ENCODE measurements around the gene CCDC158. TPM values are rescaled to one million over a fixed set of nuclear protein-coding genes. Genes with fewer than 3 reads are reported as not detected.

Gene CCDC158
- total RNA-seq (ENCODE audit: low replicate concordance): 0.23 TPM in 1 of 2 replicates, not detected in the other

DNA sequence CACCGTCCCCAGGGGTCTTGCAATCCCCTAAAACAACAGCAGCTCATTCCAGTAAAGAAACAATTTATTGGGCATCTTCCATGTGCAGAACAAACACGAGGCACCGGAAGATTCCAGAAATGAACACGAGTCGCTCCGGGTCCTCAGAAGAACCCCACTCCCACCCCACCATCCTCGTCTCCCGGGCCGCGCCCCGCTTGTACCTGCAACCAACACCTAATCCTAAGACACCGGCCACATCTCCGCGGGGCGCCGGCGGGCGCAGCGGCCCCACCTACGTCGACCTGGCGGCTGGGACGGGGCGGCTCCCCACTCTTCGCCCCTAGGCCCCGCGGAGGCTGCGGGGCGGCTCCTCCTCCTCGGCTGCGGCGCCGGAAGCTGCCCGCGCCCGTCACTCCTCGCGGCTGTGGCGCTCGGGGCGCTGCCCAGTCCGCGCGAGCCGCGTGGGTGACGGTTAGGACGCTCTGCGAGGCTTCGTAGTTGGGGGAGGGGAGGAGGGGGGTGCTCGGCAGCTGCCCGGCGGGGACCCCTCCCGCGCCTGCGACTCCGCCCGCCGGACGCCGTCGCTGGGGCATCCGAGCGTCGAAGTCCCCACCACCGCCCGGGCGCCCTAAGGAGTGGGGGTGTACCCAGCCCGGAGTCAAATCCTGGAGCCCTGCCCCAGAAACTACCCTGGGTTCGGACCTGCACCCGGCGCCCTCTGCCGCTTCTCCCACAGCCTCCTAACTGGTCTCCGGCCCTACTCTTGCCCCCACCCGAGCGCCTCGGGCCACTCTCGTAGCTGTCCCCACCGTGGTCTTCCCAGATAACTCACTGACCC, at the start of gene CCDC158:
Gene CCDC158 (minus strand): TSS at position 380 of the 820 bp plus-strand sequence. CDS start 17,934 bp downstream, outside the sequence.

DNA sequence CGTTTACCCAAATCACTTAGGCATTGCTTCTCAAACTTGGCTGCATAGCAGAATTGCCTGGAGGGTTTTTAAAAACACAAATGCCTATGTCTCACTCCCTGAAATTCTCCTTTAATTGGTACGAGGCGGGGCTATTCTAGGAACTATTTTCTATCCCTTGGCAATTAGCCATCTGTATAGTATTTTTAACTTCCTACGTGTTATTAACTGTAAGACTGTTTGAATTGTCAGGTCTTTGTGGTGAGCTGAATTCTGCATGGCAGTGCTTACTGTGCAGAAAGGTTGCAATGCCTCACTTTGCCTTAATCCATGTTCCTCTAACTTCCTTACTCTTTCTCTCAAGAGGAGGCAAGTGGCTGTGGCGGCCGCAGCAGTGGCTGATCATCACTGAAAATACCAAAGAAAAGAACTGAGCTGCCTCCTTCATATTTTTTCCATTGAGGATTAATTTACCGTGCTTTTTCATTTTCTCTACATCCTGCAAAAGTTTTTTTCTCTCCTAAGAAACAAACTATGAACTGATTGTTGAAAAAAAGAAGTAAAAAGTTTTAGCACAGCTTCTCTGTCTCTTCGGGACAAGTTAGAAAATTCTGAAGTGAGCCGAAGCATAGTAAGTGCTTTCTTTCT, 14.1 kb upstream of the CCDC158 start, which contains the start of gene SHROOM3:
Gene SHROOM3 (plus strand): TSS at position 329 of the 627 bp plus-strand sequence. CDS start 824 bp downstream, outside the sequence.

DNA sequence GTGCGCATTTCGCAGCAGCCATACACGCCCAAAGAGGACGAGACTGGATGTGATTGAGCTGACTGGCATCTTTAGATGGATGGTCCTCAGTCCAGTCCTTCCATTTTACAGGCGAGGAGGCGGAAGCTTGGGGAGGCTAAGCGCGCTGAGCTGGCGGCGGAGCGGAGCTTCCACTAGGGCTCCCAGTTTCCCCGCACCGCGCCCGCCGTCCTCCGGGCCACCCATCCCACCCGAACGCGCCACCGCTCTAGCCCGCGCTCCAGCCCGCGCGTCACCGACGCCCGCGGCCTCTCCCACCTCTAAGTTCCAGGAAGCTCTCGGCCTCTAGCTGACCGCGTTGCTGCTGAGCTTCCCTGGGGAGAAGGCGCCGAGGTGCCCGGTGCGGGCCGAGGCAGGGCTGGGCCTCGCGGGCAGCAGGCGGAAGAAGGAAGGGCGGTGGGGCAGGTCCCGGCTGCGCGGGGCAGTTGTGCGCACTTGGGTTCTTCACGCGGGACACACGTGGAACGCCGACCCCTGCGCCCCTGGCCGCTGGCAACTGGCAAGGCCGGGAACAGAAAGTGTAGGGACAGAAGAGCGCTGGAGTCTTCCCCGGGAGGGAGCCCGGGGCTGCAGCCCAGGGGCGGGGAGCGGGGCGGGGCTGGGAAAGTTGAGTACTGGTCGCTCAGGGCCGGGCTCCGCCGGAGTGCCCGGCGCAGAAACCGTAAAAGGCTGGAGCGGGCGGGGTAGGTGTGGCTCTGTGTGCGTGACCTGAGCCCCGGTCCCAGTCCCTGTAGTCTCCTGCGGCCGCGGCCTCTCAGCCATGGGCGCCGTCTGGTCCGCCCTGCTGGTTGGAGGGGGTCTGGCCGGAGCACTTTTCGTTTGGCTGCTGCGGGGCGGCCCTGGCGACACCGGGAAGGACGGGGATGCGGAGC, 114.7 kb downstream of the CCDC158 start, which contains the start of gene STBD1:
Gene STBD1 (plus strand): TSS at position 763 of the 911 bp plus-strand sequence. CDS start 37 bp downstream, at position 800.

Other genes starting within 250 kb of the CCDC158 start
- gene SCARB2, start 207.3 kb downstream of the CCDC158 start, total RNA-seq (ENCODE audit: low replicate concordance): 242 and 693 TPM in 2 replicates
- gene FAM47E, start 169.4 kb downstream of the CCDC158 start, total RNA-seq (ENCODE audit: low replicate concordance): 0.45 and 1.9 TPM in 2 replicates
- gene STBD1, start 114.4 kb downstream of the CCDC158 start, total RNA-seq (ENCODE audit: low replicate concordance): 2.5 and 4.5 TPM in 2 replicates
- gene SHROOM3, start 14.1 kb upstream of the CCDC158 start, total RNA-seq (ENCODE audit: low replicate concordance): 1.1 and 25.0 TPM in 2 replicates